Measurements from ENCODE around the gene SELENOI. TPM values are rescaled to one million over a fixed set of nuclear protein-coding genes. Genes with fewer than 3 reads are reported as not detected.
"Not testable (repeated sequence)": the region's sequence is repeated elsewhere in the genome, so short reads cannot be mapped to it uniquely, and the experiment has no call there.

SELENOI gene
- total RNA-seq, 1 experiment from 2014 or later = 75.4 TPM

GRCh38 chr2:26347286-26347865 lies 1.4 kb downstream of the SELENOI start:
- peak overlapping the region; percentile 82 for H3K4me3 Mint-ChIP-seq (ENCODE audit: low read depth, unreplicated experiment)
- BruUV-seq (replicated peaks) = no TSS peak
- peaks cover 44% of the 10 kb centered on the region for H3K4me1 Mint-ChIP-seq (ENCODE audit: low read depth, unreplicated experiment)
- no peaks in the 10 kb centered on the region for H3K9me3 Mint-ChIP-seq (ENCODE audit: low read depth, unreplicated experiment)
- DNase-seq = no peak
- H3K27ac Mint-ChIP-seq (ENCODE audit: unreplicated experiment) = peak overlapping the region; percentile 50
- H3K36me3 Mint-ChIP-seq (ENCODE audit: insufficient read depth, unreplicated experiment) = peaks cover 57% of the 10 kb centered on the region
- no peak for TF ChIP-seq CTCF (IDR thresholded peaks at IDR 0.05; ENCODE audit: unreplicated experiment)
- CTCF ChIA-PET = no interaction called here
- H3K27me3 Mint-ChIP-seq (ENCODE audit: unreplicated experiment) = no peaks in the 10 kb centered on the region
- intact Hi-C loops (cut with micrococcal nuclease; ENCODE audit: unreplicated experiment) = no loop called here

GRCh38 chr2:26349690-26350089 lies 3.7 kb downstream of the SELENOI start:
- CTCF ChIA-PET = interaction anchor here (0.6 kb wide), 1 partner anchor 953 kb away, joined by 3 read pairs; no protein-coding TSS in a partner anchor
- Mint-ChIP-seq H3K4me3 (ENCODE audit: low read depth, unreplicated experiment) (no peak overlapping the region), H3K36me3 (ENCODE audit: insufficient read depth, unreplicated experiment) (peaks cover 43% of the 10 kb centered on the region), H3K27me3 (ENCODE audit: unreplicated experiment) (no peaks in the 10 kb centered on the region), H3K27ac (ENCODE audit: unreplicated experiment) (no peak overlapping the region), H3K9me3 (ENCODE audit: low read depth, unreplicated experiment) (no peaks in the 10 kb centered on the region), H3K4me1 (ENCODE audit: low read depth, unreplicated experiment) (peaks cover 50% of the 10 kb centered on the region)
- BruUV-seq (replicated peaks) = no TSS peak
- no peak for TF ChIP-seq CTCF (IDR thresholded peaks at IDR 0.05; ENCODE audit: unreplicated experiment)
- no peak for DNase-seq
- intact Hi-C loops (cut with micrococcal nuclease; ENCODE audit: unreplicated experiment) = loop anchor here (10.0 kb wide), 1 partner anchor 115 kb away; no protein-coding TSS in a partner anchor

- no peak for DNase-seq
- no peak overlapping the region for H3K4me3 Mint-ChIP-seq (ENCODE audit: low read depth, unreplicated experiment)
- H3K27ac Mint-ChIP-seq (ENCODE audit: unreplicated experiment) = no peak overlapping the region
- peaks cover 30% of the 10 kb centered on the region for H3K36me3 Mint-ChIP-seq (ENCODE audit: insufficient read depth, unreplicated experiment)
- no peaks in the 10 kb centered on the region for H3K9me3 Mint-ChIP-seq (ENCODE audit: low read depth, unreplicated experiment)
- peaks cover 66% of the 10 kb centered on the region for H3K4me1 Mint-ChIP-seq (ENCODE audit: low read depth, unreplicated experiment)
- H3K27me3 Mint-ChIP-seq (ENCODE audit: unreplicated experiment) = no peaks in the 10 kb centered on the region
- no TSS peak for BruUV-seq (replicated peaks)
- intact Hi-C loops (cut with micrococcal nuclease; ENCODE audit: unreplicated experiment) = loop anchor here (10.0 kb wide), 1 partner anchor 113 kb away; no protein-coding TSS in a partner anchor
- CTCF ChIA-PET = no interaction called here
- TF ChIP-seq CTCF (IDR thresholded peaks at IDR 0.05; ENCODE audit: unreplicated experiment) = no peak
These were observed 5.6 kb downstream of the SELENOI start for GRCh38 chr2:26351375-26352090.

GRCh38 chr2:26352892-26353291 lies 6.9 kb downstream of the SELENOI start:
- CTCF ChIA-PET = interaction anchor here (0.6 kb wide), 1 partner anchor 45 kb away, joined by 3 read pairs; no protein-coding TSS in a partner anchor
- DNase-seq = no peak
- H3K27ac Mint-ChIP-seq (ENCODE audit: unreplicated experiment) = no peak overlapping the region
- intact Hi-C loops (cut with micrococcal nuclease; ENCODE audit: unreplicated experiment) = loop anchor here (10.0 kb wide), 1 partner anchor 112 kb away; no protein-coding TSS in a partner anchor
- no peak overlapping the region for H3K4me3 Mint-ChIP-seq (ENCODE audit: low read depth, unreplicated experiment)
- BruUV-seq (replicated peaks) = no TSS peak
- H3K4me1 Mint-ChIP-seq (ENCODE audit: low read depth, unreplicated experiment) = peaks cover 71% of the 10 kb centered on the region
- no peak for TF ChIP-seq CTCF (IDR thresholded peaks at IDR 0.05; ENCODE audit: unreplicated experiment)
- no peaks in the 10 kb centered on the region for H3K9me3 Mint-ChIP-seq (ENCODE audit: low read depth, unreplicated experiment)
- H3K27me3 Mint-ChIP-seq (ENCODE audit: unreplicated experiment) = no peaks in the 10 kb centered on the region
- peaks cover 26% of the 10 kb centered on the region for H3K36me3 Mint-ChIP-seq (ENCODE audit: insufficient read depth, unreplicated experiment)

GRCh38 chr2:26354469-26354868 lies 8.5 kb downstream of the SELENOI start:
- intact Hi-C loops (cut with micrococcal nuclease; ENCODE audit: unreplicated experiment) = loop anchor here (10.0 kb wide), 1 partner anchor 110 kb away; no protein-coding TSS in a partner anchor
- not testable (repeated sequence) for BruUV-seq (replicated peaks); H3K27me3 Mint-ChIP-seq (ENCODE audit: unreplicated experiment); H3K4me3 Mint-ChIP-seq (ENCODE audit: low read depth, unreplicated experiment); DNase-seq; H3K9me3 Mint-ChIP-seq (ENCODE audit: low read depth, unreplicated experiment); H3K27ac Mint-ChIP-seq (ENCODE audit: unreplicated experiment)
- Mint-ChIP-seq H3K4me1 (ENCODE audit: low read depth, unreplicated experiment) (peaks cover 69% of the 10 kb centered on the region), H3K36me3 (ENCODE audit: insufficient read depth, unreplicated experiment) (peaks cover 13% of the 10 kb centered on the region)
- CTCF ChIA-PET = interaction anchor here (0.7 kb wide), 1 partner anchor 24 kb away, joined by 3 read pairs; no protein-coding TSS in a partner anchor

All from Calu3 (cell line).